Left cardiac atrium (tissue), 4 donors: ENCODE data around the gene PEX16. TPM values are rescaled to one million over a fixed set of nuclear protein-coding genes. Genes with fewer than 3 reads are reported as not detected.

Experiments
- ATAC-seq, 2 donors: fragments of 200-7000 bp; cut with Tn5 transposase; one replicate each; pipeline ENCODE4 v1.9.1; 2020; ENCODE audit warnings: mild to moderate bottlenecking in 2 of 2, moderate library complexity in 2 of 2
- DNase-seq: peaks from one replicate; pipeline ENCODE4 v3.0.0-alpha.2; 2020
- intact Hi-C, 2 donors: fragments of 100-400 bp; cut with DNase I; formaldehyde crosslinking; loops; one replicate each; pipeline versions ENCODE4 v1.14.1 to v1.15.1; 2022 to 2023
- total RNA-seq, 2 donors: library from RNA; stranded (reverse); fragmentation: NEBNext Ultra II Directional; extraction: Animal tissue kit (Norgen Biotek cat#: 25700); gene quantifications; one replicate each; pipeline ENCODE4 v1.2.1, GENCODE V29; 2021
- donor health status: DM: no; HTN: yes; CAD: no.
- donor health status: DM: no; HTN: yes; CAD: no; lungs with severe emphysema.
- donor health status: DM: yes; HTN: yes; CAD: no.
- donor health status: Dilated cardiomyopathy.

The PEX16 gene
- total RNA-seq, 2 donors from 2014 or later = 13.6 to 18.4 TPM

DNA sequence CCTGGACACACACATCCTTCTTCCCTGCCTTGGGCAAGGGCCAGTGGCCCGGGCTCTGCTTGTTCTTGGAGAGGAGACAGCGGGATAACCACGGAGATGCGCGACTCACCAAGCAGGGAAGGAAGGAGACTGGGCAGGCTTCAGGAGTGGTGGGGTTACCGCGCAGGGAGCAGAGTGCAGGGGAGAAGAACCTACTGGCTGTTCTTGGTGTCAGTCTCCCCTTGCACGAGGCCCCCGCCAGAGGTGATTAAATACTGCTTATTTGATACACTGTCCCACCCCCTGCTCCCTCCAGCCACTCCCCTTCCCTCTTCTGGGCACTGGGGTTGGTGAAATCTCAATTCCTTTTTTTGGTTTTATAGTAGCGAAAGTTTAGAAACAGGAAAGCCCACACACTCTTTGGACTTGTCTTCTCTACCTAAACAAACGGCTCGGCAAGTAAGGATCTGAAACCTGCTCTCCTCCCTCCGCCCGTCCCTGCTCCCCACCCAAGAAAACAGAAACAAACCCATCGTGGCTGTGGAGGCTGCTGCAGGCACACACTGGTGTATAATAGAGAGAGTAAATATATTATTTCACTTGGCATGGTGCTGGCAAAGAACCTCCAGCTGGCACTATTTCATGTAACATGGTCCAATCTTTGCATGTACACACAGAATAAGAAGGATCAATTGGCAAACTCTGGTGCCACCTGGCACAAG, 15.6 kb upstream of the PEX16 start:
- intact Hi-C loops = no loop called here
- no peak for ATAC-seq
- no peak for DNase-seq

DNA sequence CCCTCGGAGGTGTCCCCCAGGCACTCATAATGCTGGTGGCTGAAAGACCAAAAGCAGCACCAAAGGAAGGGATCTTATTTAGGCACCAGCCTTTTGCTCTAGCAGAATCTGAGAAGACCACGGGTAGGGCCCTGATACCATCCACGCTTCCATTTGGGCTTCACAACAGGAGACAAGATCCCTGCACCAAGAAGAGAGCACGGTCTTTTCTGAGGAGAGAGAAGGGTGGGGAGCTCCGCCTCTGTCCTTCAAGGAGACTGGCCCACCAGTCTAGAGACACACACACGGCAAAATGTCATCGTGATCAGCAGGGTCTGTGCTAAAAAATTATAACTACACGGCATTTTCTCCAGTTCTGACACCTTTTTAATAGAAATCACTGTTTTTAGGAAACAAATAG, 14.5 kb upstream of the PEX16 start:
- no peak for ATAC-seq
- intact Hi-C loops = no loop called here
- no peak for DNase-seq

DNA sequence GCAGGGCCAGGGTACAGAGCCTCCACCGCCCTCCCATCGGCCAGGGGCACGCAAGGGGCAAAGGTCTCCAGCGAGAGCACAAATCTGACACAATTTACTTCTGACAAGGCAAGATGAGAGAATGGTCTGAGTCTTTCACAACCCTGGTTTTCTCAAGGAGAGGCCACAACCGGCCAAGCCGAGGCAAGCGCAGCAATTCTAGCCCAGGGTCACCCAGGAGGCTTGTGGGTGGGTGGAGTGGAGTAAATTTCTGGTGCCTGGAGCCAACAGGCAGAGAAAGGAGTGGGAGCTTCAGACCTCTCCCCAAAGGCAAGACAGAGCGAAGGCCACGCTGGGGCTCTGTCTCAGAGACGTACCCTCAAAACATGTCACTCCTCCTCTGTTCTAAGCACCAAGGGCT, 14.1 kb upstream of the PEX16 start:
- no peak for DNase-seq
- peak in 1 of 2 donors; percentile 25 for ATAC-seq
- intact Hi-C loops = no loop called here

DNA sequence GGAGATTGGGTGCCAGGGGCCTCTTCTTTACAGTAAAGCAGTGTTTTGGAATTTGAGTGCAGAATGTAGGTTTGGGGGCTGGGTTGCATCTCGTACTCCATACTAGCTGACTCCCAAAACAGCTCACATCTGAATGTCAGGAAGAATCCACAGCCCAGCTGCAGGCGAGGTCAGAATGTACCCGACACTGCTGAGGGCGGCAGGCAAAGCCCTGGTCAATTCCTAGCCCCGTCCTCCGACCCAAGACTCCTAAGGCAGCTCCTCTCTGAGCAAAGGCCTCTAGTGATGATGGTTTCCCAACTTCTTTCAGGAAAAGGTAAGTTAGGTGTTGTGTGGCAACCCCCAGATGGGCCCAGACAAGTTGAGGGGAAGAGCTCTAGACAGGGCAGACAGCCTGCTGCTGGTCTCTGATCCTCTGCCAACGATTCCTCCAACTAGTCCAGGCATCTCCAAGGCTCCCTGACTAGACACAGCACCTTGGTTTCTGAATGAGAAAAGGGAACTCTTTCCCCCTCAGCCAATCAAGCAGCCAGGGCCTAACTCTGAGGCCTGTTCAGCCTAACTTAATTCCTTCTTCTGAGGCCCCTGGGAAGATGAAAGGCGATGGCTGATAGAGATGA, 13.4 kb upstream of the PEX16 start:
- DNase-seq = no peak
- no peak for ATAC-seq
- intact Hi-C loops = no loop called here

DNA sequence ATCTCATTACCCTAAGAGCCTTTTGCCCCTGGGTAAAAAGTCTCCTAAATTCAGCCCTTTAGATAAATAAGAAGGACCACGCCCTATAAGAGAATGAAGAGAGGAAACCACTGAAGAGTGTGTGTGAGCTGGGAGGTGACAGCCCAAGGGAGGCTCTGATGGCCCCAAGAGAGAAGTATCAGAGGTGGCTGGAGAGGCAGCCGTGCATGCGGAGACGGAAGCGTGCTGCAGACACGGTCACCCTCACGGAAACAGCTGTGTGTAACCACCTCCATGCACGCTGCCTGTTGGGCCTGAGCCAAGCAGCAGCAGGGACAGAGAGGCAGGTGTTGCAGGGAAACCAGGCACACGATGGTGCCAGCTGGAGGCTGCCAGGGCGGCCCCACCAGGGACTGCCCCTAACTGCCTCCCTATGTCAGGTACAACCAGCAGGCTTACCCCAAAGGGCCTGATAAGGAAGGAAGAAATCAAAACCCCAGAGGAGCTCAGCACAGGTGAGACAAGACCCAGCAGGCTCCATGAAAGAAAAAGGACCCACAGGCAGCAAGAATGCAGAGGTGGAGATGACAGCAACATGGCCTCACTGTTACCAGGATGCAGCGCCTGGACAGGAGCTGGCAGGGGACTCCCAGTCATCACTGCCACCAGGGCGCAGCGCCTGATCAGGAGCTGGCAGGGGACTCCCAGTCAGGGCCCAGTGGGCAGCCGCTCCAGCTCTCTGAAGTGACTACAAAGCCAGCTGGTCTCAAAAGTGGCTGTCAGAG, 12.5 kb upstream of the PEX16 start:
- DNase-seq = no peak
- peak; percentile 54 to 59 for ATAC-seq
- intact Hi-C loops = no loop called here

DNA sequence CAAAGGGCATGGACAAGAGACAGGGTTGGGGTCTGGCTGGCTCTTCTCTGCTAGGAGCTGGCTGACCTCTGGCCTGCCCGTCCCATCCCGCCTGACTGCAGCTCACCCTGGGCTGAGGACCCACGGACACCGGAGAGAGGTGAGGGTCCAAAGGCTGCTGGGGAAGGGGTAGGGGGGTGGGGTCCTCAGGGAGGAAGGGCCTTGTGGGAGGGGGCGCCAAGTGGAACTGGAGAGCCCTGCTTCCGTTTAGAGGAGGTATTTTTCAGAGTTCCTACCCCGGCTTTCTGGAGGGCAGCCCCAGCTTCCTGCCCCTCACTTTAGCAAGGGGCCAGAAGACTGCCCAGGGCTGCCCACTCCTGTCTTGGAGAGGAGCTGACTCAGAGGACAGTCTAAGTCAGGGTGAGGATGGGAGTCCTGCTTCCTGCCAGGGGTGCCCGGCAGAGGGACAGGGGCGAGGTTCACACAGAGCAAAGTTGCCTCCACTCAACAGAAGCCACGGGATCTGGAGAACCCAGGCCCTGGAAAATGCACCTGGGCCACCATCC, 11.9 kb upstream of the PEX16 start:
- ATAC-seq (peak in 1 of 2 donors; percentile 4), DNase-seq (no peak)
- intact Hi-C loops = no loop called here

DNA sequence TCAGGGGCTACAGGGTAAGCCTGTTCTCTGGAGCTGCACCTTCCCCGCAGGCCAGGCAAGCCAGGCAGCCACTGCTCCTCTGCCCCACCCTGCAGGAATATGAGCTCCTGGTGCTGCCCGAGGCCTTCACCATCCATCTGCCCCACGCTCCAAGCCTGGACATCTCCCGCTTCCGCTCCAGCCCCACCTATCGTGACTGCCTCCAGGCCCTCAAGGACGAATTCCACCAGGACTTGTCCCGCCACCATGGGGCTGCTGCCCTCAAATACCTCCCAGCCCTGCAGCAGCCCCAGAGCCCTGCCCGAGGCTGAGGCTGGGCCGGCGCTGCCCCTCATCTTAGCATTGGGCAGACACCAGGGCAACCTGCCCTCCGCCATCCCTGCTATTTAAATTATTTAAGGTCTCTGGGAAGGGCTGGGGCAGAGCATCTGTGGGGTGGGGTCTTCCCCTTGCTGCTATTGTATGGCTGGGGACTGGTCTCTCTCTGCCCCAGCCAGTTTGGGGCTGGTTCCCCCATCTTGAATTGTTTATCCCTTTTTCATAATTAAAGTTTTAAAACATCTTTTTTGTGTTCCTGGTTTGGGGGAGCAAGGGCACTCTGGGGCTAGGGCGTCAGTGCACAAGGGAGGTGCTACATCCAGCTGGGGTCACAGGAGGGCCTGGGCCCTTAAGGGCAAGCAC, 11.0 kb upstream of the PEX16 start:
- intact Hi-C loops = no loop called here
- ATAC-seq = no peak
- no peak for DNase-seq

DNA sequence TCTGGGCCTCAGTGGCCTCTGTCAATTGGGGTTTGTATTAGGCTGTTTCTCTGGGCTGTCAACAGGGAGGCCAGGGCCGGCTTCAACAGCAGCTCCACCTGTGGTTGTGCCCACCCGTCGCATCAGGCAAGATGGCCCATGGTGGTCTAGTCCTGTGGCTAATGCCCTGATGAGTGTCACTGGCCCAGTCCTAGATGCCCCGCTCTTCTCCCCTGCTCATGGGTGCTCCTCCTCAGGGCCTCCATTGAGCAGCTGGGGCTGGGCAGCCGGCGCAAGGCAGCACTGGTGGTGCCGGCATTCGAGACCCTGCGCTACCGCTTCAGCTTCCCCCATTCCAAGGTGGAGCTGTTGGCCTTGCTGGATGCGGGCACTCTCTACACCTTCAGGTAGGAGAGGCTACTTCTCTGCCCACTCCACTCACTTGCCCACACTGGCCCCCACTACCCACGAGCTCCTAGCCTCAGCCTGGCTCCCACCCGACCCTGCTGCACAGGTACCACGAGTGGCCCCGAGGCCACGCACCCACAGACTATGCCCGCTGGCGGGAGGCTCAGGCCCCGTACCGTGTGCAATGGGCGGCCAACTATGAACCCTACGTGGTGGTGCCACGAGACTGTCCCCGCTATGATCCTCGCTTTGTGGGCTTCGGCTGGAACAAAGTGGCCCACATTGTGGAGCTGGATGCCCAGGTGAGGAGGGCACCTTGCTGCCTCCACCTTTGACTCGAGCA, 10.2 kb upstream of the PEX16 start:
- intact Hi-C loops = no loop called here
- no peak for ATAC-seq
- DNase-seq = no peak

DNA sequence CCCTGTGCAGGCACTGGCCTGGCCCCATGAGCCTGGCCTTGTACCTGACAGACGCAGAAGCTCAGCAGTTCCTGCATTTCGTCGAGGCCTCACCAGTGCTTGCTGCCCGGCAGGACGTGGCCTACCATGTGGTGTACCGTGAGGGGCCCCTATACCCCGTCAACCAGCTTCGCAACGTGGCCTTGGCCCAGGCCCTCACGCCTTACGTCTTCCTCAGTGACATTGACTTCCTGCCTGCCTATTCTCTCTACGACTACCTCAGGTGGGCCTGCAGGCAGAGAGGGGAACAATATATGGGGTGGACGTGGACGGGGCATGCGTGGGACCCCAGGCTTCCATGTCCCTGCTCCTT, 9.6 kb upstream of the PEX16 start:
- intact Hi-C loops = no loop called here
- no peak for ATAC-seq
- no peak for DNase-seq

DNA sequence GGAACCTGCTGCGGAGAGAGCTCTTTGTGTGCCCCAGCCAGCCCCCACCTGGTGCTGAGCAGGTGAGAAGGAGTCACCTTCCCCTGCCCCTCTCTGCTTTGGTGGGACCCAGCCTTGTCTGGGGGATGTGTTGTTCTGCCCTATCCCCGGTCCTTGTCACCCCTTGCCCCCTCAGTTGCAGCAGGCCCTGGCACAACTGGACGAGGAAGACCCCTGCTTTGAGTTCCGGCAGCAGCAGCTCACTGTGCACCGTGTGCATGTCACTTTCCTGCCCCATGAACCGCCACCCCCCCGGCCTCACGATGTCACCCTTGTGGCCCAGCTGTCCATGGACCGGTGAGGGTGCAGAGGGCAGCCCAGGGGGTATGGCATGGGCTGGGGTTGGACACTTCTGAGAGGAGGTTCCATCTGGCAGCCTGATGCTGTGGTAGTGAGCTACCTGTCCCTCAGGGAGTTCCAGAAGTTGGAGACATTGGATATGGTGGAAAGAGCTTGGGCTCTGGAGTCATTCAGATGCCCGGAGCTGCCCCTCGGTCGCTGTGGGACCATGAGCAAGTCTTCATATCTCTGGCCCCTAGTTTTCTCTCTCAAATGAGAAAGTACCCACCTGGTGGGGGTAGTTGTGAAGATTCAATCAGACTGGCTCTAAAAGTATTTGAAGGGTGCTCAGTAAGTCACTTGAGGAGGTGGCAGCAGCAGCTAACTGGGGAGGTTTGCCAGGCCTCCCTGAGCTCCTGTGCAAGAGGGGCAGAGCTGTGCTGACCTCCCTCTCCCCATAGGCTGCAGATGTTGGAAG, 9.1 kb upstream of the PEX16 start:
- intact Hi-C loops = no loop called here
- DNase-seq (no peak), ATAC-seq (no peak)

DNA sequence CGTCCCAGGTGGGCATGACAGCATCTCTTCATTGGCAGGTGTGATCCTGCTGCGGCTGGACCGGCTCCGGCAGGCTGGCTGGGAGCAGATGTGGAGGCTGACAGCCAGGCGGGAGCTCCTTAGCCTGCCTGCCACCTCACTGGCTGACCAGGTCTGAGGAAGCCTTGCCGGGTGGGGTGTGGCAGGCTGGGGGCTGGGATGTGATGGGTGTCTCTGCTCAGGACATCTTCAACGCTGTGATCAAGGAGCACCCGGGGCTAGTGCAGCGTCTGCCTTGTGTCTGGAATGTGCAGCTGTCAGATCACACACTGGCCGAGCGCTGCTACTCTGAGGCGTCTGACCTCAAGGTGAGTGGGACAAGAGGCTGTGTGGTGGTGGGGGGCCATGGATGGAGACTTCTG, 8.3 kb upstream of the PEX16 start:
- DNase-seq = no peak
- intact Hi-C loops = no loop called here
- ATAC-seq = no peak

DNA sequence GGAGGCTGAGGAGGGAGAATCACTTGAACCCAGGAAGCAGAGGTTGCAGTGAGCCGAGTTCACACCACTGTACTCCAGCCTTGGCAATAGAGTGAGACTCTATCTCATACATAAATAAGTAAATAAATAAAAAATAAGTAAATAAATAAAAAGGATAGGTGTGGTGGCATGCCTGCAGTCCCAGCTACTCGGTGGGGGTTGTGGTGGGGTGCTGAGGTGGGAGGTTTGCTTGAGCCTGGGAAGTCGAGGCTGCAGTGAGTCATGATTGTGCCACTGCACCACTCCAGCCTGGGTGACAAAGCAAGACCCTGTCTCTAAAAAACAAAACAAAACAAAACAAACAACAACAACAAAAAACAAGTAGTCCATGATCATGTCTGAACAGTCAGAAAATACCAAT, 7.9 kb upstream of the PEX16 start:
- DNase-seq = no peak
- ATAC-seq = no peak
- intact Hi-C loops = no loop called here

DNA sequence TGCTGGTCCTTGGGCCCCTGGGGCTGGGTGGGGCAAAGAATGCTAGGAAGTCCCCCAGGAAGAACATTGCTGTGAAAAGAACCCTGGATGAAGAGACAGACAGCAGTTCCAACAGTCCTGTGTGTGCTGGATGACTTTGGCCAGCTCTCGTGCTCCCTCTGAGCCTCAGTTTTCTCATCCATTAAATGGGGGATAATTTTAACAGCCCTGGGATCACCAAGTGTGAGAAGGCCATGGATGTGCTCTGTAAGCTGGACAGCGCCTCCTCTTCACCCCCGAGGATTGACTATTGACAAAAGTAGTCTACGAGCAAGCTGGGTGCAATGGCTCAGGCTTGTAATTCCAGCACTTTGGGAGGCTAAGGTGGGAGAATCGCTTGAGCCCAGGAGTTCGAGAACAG, 7.2 kb upstream of the PEX16 start:
- intact Hi-C loops = no loop called here
- DNase-seq = no peak
- ATAC-seq = no peak

DNA sequence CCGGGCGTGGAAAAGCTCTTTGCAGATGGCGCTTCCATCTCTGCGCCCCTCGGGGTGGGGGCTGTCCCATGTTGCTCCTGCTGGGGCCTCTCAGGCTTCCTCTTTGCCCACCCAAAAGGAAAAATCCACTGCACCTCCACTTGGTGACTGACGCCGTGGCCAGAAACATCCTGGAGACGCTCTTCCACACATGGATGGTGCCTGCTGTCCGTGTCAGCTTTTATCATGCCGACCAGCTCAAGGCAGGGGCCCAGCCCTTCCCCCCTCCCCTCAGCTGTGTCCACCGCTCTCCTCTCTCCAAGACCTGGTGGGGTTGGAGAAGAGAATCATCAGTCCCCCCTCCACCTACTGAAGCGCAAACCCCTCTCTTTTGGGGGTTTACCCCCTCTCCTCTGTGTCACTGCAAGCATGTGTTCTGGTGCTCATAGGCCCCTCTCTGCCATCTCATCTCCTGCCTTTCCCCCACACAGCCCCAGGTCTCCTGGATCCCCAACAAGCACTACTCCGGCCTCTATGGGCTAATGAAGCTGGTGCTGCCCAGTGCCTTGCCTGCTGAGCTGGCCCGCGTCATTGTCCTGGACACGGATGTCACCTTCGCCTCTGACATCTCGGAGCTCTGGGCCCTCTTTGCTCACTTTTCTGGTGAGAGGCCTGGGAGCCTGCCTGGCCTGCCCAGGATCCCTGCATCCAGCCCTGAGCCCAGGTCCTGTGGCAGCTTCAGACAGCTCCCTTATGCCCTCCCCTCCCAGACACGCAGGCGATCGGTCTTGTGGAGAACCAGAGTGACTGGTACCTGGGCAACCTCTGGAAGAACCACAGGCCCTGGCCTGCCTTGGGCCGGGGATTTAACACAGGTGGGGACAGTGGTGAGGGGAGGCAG, 6.6 kb upstream of the PEX16 start:
- no peak for ATAC-seq
- no peak for DNase-seq
- intact Hi-C loops = no loop called here

DNA sequence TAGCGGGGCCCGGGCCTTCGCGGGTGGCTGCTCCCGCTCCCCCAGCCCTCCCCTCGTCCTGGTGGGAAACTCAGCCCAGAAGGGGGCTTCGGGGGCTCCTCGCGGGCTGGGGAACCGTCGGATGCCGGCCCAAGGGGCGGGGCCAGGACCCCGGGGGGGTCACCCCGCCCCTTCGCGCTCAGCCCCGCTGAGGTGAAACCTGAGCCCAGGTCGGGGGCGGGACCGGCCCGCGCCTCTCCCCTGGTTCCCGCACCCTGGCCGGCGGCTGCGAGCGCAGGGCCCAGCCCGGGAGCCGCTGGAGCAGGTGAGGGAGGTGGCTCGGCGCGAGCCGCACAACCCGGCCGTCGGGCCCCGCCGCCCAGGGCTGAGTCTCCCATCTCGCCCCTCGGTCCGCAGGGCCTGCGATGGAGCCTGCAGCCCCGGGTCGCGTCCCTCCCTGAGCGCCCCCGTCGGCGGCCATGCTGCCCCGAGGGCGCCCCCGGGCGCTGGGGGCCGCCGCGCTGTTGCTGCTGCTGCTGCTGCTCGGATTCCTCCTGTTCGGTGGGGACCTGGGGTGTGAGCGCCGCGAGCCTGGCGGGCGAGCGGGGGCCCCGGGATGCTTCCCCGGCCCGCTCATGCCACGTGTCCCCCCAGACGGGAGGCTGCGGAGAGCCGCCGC, 4.9 kb upstream of the PEX16 start, which contains the start of gene LARGE2:
LARGE2 (plus strand) TSS at position 232 of the 658 bp plus-strand sequence; CDS start at position 459, 227 bp downstream.
- ATAC-seq (no peak), DNase-seq (no peak)
- intact Hi-C loops = no loop called here

DNA sequence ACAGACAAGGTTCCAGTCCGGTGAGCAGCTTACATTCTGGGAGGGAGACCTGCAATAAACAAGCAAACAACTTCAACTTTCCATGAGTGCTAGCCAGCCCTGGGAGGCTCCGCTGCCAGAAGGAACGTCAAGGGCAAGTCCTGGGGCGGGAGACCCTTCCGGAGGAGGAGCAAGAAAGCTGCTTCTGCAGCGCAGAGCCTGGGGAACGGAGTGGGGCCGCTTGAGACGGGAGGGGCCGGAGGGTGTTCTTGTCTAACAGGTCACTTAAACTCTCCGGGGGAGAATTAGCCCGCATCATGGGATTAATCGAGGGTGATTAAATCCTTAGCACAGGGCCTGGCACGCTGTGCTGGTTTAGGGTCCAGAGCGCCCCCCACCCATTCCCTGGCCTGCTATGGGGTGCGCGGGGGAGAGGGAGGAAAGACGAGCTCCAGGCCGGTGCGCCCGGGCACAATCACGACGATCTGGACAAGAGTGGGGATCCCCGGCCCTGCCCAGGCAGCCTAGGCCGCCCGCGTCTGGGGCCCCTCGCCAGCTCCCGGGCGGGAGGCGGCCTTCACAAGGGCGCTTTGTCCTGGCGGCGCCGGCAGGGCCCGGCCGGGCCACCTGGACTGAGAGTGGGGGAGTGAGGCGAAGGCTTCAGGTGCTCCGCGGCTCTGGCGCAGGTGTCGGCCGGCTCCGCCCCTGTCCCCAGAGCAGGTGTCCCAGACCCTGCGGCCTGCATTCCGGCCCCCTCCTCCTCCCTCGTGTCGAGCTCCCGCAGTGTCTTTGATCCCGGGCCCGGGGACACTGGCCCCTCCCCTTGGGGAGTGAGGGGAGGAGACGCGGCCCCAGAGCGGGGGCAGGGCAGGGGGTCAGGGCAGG, 4.1 kb upstream of the PEX16 start:
- no peak for DNase-seq
- intact Hi-C loops = no loop called here
- no peak for ATAC-seq
